8988T (cell line): ENCODE results near the gene TRMT10A.
"Not testable (repeated sequence)": the region's sequence is repeated elsewhere in the genome, so short reads cannot be mapped to it uniquely, and the experiment has no call there.

Source experiments
- DNase-seq: peaks from one replicate; pipeline ENCODE4 v3.0.0; 2011

The TRMT10A gene

GRCh38 chr4:99540277-99540939, 23.4 kb downstream of the TRMT10A start:
- no peak for DNase-seq

- no peak for DNase-seq
Observed at GRCh38 chr4:99537674-99538073, 26.2 kb downstream of the TRMT10A start.

GRCh38 chr4:99536848-99537247, 27.0 kb downstream of the TRMT10A start:
- DNase-seq, result no peak

- no peak for DNase-seq
Observed at GRCh38 chr4:99536271-99536670, 27.6 kb downstream of the TRMT10A start.

GRCh38 chr4:99534699-99535098, 29.1 kb downstream of the TRMT10A start:
- DNase-seq, result not testable (repeated sequence)

GRCh38 chr4:99529956-99530355, 33.9 kb downstream of the TRMT10A start:
- no peak for DNase-seq

GRCh38 chr4:99529228-99529627, 34.6 kb downstream of the TRMT10A start:
- no peak for DNase-seq

GRCh38 chr4:99518601-99519295, 45.1 kb downstream of the TRMT10A start:
- no peak for DNase-seq

- no peak for DNase-seq
Observed at GRCh38 chr4:99510721-99511120, 53.1 kb downstream of the TRMT10A start, which contains the start of gene C4orf17. C4orf17 (plus strand) TSS chr4:99511021; CDS start chr4:99513082, 2,061 bp downstream.

GRCh38 chr4:99507762-99508161, 56.1 kb downstream of the TRMT10A start:
- DNase-seq, result no peak

- DNase-seq, result no peak
Observed at GRCh38 chr4:99507349-99507748, 56.5 kb downstream of the TRMT10A start.

- DNase-seq, result no peak
Observed at GRCh38 chr4:99506781-99507180, 57.1 kb downstream of the TRMT10A start.

- DNase-seq, result no peak
Observed at GRCh38 chr4:99504804-99505502, 58.9 kb downstream of the TRMT10A start.
